Spleen (tissue), 11 donors: Measurements from ENCODE around the gene SAG. TPM values are rescaled to one million over a fixed set of nuclear protein-coding genes. Genes with fewer than 3 reads are reported as not detected.

Experiments
- DNase-seq: peaks from one replicate; pipeline ENCODE4 v3.0.0-alpha.2; 2020
- H3K27ac ChIP-seq, 8 donors: fragments of 200-600 bp; sonication (generic) in 7 of 8; 1 replicate in 4 of 8; 2 replicates in 4 of 8; pipeline versions ENCODE4 v1.5.0 to v1.8.0; 2016 to 2021; ENCODE audit warnings: inconsistent platforms in 4 of 8, mild to moderate bottlenecking in 4 of 8, moderate library complexity in 1 of 8
- H3K27me3 ChIP-seq, 7 donors: fragments of 200-600 bp; sonication (generic) in 6 of 7; replicated peaks in 1 of 7; 1 replicate in 4 of 7; 2 replicates in 3 of 7; pipeline versions ENCODE4 v1.5.0 to v1.8.0; 2016 to 2021; ENCODE audit warnings: inconsistent platforms in 3 of 7, mild to moderate bottlenecking in 1 of 7
- H3K36me3 ChIP-seq, 6 donors: fragments of 200-600 bp; sonication (generic) in 5 of 6; 1 replicate in 4 of 6; 2 replicates in 2 of 6; pipeline versions ENCODE4 v1.5.0 to v1.8.0; 2016 to 2021; ENCODE audit warnings: inconsistent platforms in 2 of 6
- H3K4me1 ChIP-seq, 6 donors: fragments of 200-600 bp; sonication (generic) in 5 of 6; 1 replicate in 3 of 6; 2 replicates in 3 of 6; pipeline versions ENCODE4 v1.5.0 to v1.8.0; 2016 to 2021; ENCODE audit warnings: inconsistent platforms in 3 of 6
- H3K4me3 ChIP-seq, 8 donors: fragments of 200-600 bp; sonication (generic) in 7 of 8; 1 replicate in 4 of 8; 2 replicates in 4 of 8; pipeline versions ENCODE4 v1.5.0 to v1.8.0; 2016 to 2021; ENCODE audit warnings: inconsistent platforms in 4 of 8, mild to moderate bottlenecking in 4 of 8, moderate library complexity in 2 of 8
- H3K9me3 ChIP-seq, 8 donors: fragments of 200-600 bp; sonication (generic) in 7 of 8; 1 replicate in 4 of 8; 2 replicates in 4 of 8; pipeline versions ENCODE4 v1.5.0 to v1.8.0; 2016 to 2021; ENCODE audit warnings: inconsistent platforms in 4 of 8
- POLR2A ChIP-seq, 3 donors: fragments of 450-650 bp; IDR thresholded peaks; one replicate each; pipeline ENCODE4 v1.5.1; 2017; ENCODE audit warnings: antibody characterized with exemption in 3 of 3, mild to moderate bottlenecking in 1 of 3
- POLR2AphosphoS5 ChIP-seq, 3 donors: sonication (generic); formaldehyde crosslinking; IDR thresholded peaks; one replicate each; pipeline ENCODE4 v1.5.1; 2017; ENCODE audit warnings: antibody characterized with exemption in 3 of 3
- WGBS, 5 donors: extraction: QIAGEN DNeasy Blood & Tissue Kit in 3 of 5; methylation state at CpG; one replicate each; pipeline versions ENCODE4 v1.1.5 to v1.1.7; 2013 to 2018; 5-methylcytosine and 5-hydroxymethylcytosine counted together
- intact Hi-C: fragments of 100-400 bp; cut with DNase I; formaldehyde crosslinking; loops from one replicate; pipeline ENCODE4 v1.15.0; 2023; ENCODE audit warnings: low total_unique reads
- polyA plus RNA-seq, 3 donors: library from polyadenylated mRNA; stranded (reverse); fragments of 200-250 nt; gene quantifications; one replicate each; pipeline ENCODE4 v1.2.1, GENCODE V29; 2013
- total RNA-seq, 7 donors: library from RNA; depleted of rRNA in 3 of 7; stranded (reverse); fragments of >200 nt in 3 of 7; fragmentation: NEBNext Ultra II Directional in 4 of 7; extraction: Animal tissue kit (Norgen Biotek cat#: 25700) in 4 of 7; gene quantifications; one replicate each; pipeline versions ENCODE4 v1.1.0 to v1.2.1, GENCODE V29; 2016 to 2021
- TF ChIP-seq, protein P1 (sequence below), 11 experiments: fragments of 200-600 bp in 7 of 11; fragments of 450-650 bp in 4 of 11; sonication (generic) in 4 of 11; IDR thresholded peaks in 8 of 11; conservative IDR thresholded peaks in 3 of 11; 1 replicate in 7 of 11; 2 replicates in 4 of 11; pipeline versions ENCODE4 v1.4.0 to v1.8.0; 2016 to 2021; ENCODE audit warnings: antibody characterized with exemption in 11 of 11, inconsistent platforms in 4 of 11, mild to moderate bottlenecking in 1 of 11
- donor health status: healthy with polysubstance abuse.
- donor health status: DM: no; HTN: no; CAD: no; lungs with moderate emphysema.
- donor health status: DM: no; HTN: no; CAD: no.
- donor health status: Bipolar disorder and iron deficiency.
- donor health status: healthy.
- donor health status: DM: no; HTN: no; CAD: no.
- donor health status: DM: yes; HTN: yes; CAD: no.

Gene SAG
- total and polyA plus RNA-seq, 10 donors = 0.09 to 0.20 TPM; not detected in 8

DNA sequence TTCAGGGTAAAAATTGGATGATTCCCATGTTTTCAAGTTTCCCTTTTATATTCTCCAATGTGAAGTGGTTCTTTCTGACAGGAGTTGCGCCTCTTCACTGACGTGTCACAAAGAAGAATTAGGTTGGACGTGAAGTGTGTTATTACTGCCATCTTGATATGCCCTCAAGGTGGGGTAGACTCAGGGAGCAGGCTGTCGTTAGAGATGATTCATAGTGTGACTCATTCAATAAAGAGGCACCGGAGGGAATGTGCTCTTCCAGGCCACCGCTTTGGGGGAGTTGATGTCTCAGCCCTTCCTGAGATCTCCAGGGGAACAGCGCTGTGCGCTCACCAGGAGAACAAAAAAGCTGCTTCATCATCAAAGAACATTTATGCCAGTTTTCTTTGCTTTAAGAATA lies 43.1 kb downstream of the SAG start:
- WGBS, 5 donors = 45 to 55% (median 47%) methylated on average over 8 of the region's 8 CpGs
- H3K4me3 ChIP-seq = no peak overlapping the region
- no peaks in the 10 kb centered on the region for H3K9me3 ChIP-seq
- no peaks in the 10 kb centered on the region for H3K36me3 ChIP-seq
- intact Hi-C loops = no loop called here
- H3K27me3 ChIP-seq = no peaks in the 10 kb centered on the region
- no peak for DNase-seq
- peak overlapping the region in 2 of 8 donors; percentile 32 to 72 for H3K27ac ChIP-seq
- H3K4me1 ChIP-seq = peaks cover 28 to 74% (median 54%) of the 10 kb centered on the region in 6 donors
- TF ChIP-seq POLR2AphosphoS5 (IDR thresholded peaks at IDR 0.05) (no peak), POLR2A (IDR thresholded peaks at IDR 0.05) (no peak)
- TF ChIP-seq, protein P1, sequence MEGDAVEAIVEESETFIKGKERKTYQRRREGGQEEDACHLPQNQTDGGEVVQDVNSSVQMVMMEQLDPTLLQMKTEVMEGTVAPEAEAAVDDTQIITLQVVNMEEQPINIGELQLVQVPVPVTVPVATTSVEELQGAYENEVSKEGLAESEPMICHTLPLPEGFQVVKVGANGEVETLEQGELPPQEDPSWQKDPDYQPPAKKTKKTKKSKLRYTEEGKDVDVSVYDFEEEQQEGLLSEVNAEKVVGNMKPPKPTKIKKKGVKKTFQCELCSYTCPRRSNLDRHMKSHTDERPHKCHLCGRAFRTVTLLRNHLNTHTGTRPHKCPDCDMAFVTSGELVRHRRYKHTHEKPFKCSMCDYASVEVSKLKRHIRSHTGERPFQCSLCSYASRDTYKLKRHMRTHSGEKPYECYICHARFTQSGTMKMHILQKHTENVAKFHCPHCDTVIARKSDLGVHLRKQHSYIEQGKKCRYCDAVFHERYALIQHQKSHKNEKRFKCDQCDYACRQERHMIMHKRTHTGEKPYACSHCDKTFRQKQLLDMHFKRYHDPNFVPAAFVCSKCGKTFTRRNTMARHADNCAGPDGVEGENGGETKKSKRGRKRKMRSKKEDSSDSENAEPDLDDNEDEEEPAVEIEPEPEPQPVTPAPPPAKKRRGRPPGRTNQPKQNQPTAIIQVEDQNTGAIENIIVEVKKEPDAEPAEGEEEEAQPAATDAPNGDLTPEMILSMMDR (IDR thresholded peaks at IDR 0.05 in 8 of 11, conservative IDR thresholded peaks at IDR 0.05 in 3 of 11) = no peak

DNA sequence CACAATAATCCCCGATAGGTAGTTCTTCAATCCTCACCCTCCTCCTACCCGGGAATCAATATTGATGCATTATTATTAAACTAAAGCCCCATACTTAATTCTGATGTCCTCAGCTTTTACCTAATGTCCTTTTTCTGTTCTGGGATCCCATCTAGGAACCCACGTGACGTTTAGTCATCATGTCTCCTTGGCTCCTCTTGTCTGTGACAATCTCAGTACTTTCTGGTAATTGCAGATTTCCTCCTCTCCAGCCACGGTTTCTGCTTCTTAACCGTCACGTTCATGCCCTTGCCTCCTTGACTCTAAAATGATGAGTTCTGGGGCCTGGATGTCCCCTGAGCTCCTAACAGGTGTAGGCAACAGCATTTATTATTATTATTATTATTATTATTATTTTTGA lies 43.8 kb downstream of the SAG start:
- 59 to 73% (median 68%) methylated on average over 7 of the region's 7 CpGs for whole genome bisulfite sequencing, 5 donors
- H3K9me3 ChIP-seq = no peaks in the 10 kb centered on the region
- TF ChIP-seq, protein P1 (IDR thresholded peaks at IDR 0.05 in 8 of 11, conservative IDR thresholded peaks at IDR 0.05 in 3 of 11) = no peak
- no peak for TF ChIP-seq POLR2AphosphoS5 (IDR thresholded peaks at IDR 0.05)
- no peak for TF ChIP-seq POLR2A (IDR thresholded peaks at IDR 0.05)
- H3K4me1 ChIP-seq = peaks cover 35 to 81% (median 61%) of the 10 kb centered on the region in 6 donors
- H3K36me3 ChIP-seq = no peaks in the 10 kb centered on the region
- peak overlapping the region in 2 of 8 donors; percentile 32 to 90 for H3K27ac ChIP-seq
- no peak overlapping the region for H3K4me3 ChIP-seq
- no peaks in the 10 kb centered on the region for H3K27me3 ChIP-seq
- DNase-seq = no peak
- intact Hi-C loops = no loop called here

DNA sequence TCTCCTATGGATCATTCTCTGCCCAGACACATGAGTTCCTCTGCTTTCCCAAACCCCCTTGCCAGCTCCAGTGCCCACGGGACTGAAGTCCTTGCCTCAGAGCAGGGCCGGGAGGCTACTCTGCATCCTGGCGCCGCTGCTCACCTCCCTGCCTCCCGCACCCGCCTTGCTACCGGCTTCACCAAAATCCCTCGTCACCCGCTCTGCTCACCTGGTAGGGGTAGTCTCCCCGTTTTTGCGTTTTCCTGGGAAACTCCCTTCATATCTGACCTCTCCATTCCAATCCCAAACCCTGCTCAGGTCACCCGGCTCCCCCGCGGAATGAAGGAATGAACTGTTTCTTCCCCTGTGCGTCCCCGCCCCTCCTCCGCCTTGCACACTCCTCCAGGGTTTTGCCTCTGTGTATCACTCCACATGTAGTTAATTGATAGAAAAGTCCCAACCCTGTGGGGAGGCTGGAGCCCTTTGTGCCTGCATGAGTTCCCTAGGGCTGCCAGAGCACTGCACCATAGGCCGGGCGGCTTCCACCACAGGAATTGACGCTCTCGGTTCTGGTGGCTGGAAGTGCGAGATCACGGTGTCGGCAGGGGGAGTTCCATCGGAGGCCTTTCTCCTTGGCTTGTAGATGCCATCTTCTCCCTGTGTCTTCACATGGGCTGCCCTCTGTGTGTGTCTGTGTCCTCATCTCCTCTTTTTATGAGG lies 44.7 kb downstream of the SAG start:
- peak overlapping the region in 4 of 8 donors; percentile 81 to 90 (median 88) for H3K27ac ChIP-seq
- 96 to 99% (median 96%) methylated on average over 25 of the region's 25 CpGs for WGBS, 5 donors
- peaks cover 44 to 90% (median 69%) of the 10 kb centered on the region in 6 donors for H3K4me1 ChIP-seq
- H3K27me3 ChIP-seq = no peaks in the 10 kb centered on the region
- TF ChIP-seq POLR2AphosphoS5 (IDR thresholded peaks at IDR 0.05) (no peak), POLR2A (IDR thresholded peaks at IDR 0.05) (no peak)
- TF ChIP-seq, protein P1 (IDR thresholded peaks at IDR 0.05 in 8 of 11, conservative IDR thresholded peaks at IDR 0.05 in 3 of 11) = no peak
- H3K9me3 ChIP-seq = no peaks in the 10 kb centered on the region
- intact Hi-C loops = no loop called here
- H3K36me3 ChIP-seq = no peaks in the 10 kb centered on the region
- no peak for DNase-seq
- peak overlapping the region in 1 of 8 donors; percentile 89 for H3K4me3 ChIP-seq

DNA sequence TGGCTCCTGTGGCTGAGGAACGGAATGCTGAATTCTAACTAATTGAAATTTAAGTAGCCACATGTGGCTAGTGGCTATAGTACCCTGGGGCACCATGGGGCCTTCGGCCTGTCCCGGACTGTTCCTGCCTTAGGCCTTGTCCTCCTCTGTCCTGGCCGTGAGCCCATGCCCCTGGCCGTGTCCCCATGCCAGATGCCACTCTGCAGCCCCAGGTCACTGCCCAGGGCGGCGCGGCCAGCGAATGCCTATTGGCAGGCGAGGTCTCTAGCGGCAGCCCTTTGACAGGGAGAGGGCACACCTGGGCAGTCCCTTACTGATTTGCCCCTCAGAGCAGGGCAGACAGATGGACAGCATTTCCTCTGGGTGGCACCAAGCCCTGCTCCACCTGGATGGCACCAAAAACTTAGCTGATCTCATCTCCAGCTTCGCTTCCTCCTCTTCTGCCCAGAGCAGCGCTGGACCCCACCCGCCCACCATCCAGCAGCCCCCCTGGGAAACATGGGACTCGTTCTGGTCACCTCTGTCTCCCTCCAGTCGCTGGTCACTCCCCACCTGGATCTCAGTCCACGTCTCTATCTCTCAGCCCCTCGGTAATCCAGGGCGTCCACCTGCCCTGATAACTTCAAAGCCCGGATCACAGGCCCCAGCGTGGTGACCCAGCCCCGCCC lies 45.6 kb downstream of the SAG start:
- no peaks in the 10 kb centered on the region for H3K9me3 ChIP-seq
- TF ChIP-seq POLR2A (IDR thresholded peaks at IDR 0.05) = no peak
- TF ChIP-seq, protein P1 (IDR thresholded peaks at IDR 0.05 in 8 of 11, conservative IDR thresholded peaks at IDR 0.05 in 3 of 11) = no peak
- no peak for TF ChIP-seq POLR2AphosphoS5 (IDR thresholded peaks at IDR 0.05)
- peak overlapping the region in 6 of 8 donors; percentile 18 to 89 (median 75) for H3K4me3 ChIP-seq
- peak overlapping the region; percentile 61 to 90 (median 84) for H3K27ac ChIP-seq
- no peaks in the 10 kb centered on the region for H3K27me3 ChIP-seq
- H3K36me3 ChIP-seq = no peaks in the 10 kb centered on the region
- DNase-seq = peak; percentile 86
- peaks cover 49 to 92% (median 78%) of the 10 kb centered on the region in 6 donors for H3K4me1 ChIP-seq
- intact Hi-C loops = no loop called here
- 61 to 72% (median 67%) methylated on average over 22 of the region's 22 CpGs for WGBS, 5 donors
